GM04504 (cell line): ENCODE measurements around the gene COPS8.

Source experiments
- DNase-seq: peaks from one replicate; pipeline ENCODE4 v3.0.0-alpha.2; 2012; ENCODE audit warnings: low read depth

Gene COPS8

DNA sequence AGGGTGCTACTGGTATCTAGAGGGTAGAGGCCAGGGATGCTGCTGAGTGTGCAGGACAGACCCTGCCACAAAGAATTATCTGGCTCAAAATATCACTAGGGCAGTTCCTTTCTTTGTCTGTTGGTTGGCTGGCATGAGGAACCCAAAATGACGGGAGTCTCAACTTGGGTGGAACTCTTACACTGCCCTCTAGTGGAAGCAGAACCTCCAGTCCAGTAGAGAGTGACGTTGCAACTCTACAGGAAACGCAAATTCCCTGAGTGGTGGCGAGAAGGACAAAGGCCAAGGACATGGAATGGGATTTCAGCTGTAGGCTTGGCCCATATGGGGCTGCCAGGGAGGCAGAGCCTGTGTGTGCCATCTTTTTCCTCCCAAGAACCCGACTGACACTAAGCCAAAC is 47.1 kb downstream of the COPS8 start:
- DNase-seq = no peak

GRCh38 chr2:237134321-237135230 is 48.9 kb downstream of the COPS8 start:
- no peak for DNase-seq

- no peak for DNase-seq
These were observed 51.1 kb downstream of the COPS8 start for GRCh38 chr2:237136824-237137223.

DNA sequence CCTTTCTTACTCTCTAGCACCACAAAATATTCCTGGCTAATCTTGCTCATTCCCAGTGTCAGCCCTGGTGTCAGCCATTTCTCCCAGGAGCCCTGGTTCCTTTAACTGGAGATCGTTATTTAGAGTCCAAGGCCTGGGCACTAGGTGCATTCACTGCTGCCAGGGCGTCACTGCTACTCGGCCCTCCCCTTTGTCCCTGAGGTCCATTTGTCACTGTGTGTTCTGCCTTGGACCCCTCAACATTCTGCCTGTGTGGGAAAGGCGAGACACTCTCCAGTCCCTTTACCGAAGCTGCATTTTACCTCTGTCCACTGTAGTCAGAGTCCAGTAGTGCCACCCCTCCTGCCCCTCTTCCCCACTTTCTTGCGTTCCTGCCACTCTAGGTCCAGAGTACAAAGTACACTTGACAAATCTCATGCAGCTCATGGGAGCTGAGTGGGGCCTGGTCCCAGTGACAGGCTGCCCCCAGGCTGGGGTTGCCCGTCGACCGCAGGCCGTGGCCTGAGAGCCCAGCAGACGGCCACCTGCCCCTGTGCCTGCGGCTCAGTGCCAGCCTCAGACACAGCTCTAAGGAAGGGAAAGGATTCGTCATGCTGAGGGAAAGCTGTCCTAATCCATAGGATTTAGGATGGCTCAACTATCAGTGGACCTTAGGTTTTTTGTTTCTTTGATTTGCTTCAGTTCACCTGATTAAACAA is 52.1 kb downstream of the COPS8 start:
- DNase-seq = no peak

DNA sequence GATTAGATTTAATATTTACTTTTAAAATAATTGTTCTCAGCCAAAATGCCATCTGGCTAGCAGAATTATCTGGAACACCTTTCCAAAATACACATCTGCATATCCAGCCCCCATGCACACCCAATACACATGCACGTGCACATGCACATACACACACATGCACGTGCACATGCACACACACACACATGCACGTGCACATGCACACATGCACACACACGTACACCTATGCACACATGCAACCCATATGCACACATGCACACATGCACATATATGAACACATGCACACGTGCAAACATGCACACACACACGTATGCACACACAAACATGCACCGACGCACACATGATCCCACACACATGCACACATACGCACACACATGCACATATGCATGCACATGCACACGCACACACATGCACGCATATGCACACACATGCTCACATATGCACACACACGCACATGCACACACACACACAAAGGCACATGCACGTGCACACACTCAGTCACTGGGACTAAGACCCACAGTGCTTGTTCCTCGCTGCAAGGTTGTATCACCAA is 53.5 kb downstream of the COPS8 start:
- no peak for DNase-seq

DNA sequence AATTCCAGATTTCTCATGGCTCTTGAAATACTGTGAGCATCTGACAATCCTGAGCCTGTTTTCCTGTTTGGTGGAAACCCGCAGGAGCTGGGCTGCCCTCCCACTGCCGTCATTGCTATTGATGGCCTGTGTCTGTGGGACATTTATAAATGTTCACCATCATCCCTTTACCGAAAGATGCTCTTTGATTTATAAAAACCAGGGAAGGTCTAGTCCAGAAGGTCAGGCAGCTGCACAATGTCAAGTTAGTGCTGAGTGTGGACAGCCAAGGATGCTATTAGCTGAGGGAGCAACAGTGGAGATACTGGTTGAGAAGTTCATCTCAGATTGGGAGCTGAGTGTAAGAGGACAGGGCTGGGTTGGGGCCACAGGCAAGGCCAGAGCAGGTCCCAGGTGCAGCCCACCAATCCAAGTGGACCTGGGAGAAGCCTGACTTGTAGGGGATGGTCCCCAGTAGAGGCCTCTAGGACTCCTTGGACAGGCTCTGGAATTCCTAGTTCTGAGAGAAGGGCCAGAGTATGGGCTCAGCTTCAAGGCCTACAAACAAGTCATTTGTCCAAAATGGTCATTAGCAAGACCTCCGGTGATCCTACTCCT is 55.1 kb downstream of the COPS8 start:
- DNase-seq = no peak

DNA sequence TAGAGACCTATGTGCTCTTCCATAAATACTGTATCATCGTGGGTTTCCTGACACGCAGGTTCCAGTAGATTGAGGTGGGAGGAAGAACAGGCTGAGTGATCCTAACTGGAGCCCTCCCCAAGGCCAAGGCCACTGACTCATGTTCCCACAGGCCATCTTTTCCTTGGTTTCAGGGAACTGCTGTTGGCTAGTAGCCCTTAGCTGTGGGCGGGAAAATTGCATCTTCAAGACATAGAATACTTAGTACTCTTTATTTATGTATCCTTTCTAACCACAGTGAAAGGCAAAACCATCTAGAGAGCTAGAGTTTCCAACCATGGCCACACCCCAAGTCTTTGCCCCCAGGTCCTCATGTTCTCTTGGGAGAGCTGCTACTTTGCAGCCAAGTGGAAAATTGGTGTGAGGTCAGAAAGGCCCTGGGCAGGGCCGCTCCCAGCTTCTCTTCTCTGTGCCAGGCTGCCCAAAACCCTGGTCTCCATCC is 55.9 kb downstream of the COPS8 start:
- DNase-seq = peak; percentile 69

GRCh38 chr2:237143118-237143517 is 57.4 kb downstream of the COPS8 start:
- DNase-seq = no peak

- peak; percentile 57 for DNase-seq
These were observed 58.2 kb downstream of the COPS8 start for GRCh38 chr2:237143676-237144440.

GRCh38 chr2:237144516-237144915 is 58.8 kb downstream of the COPS8 start:
- DNase-seq = no peak

DNA sequence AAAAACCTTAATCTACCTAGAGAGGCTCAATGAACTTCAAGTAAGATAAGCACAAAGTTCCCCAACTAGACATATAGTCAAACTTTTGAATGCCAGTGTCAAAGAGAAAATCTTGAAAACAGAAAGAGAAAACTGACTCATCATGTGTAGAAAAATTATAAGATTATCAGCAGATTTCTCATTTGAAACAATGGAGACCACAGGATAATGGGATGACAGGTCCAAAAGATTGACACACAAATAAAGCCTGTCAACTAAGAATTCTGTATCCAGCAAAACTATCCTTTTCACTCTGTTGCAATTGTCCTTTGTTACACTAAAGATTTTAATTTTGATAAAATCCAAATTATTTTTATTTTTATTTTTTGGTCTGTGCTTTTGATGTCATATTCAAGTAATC is 61.6 kb downstream of the COPS8 start:
- DNase-seq = no peak

DNA sequence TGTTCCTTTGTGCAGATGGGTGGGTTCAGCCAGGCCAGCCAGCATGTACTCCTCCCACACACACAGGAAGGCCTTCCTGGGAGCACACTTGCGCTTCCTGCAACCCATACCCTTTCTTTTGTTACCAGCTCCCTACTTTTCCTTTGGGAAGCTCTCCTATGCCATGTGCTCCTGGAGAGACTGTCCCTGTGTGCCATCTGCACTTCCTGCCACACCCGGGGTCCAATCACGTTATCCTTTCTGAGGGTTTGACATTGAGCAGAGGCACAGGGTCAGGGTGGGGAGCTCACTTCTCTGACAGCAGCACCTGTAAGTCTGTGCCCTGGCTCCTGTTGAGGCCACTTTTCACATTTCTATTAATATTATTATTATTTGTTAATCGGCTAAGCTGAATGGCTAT is 62.9 kb downstream of the COPS8 start:
- DNase-seq = no peak

- no peak for DNase-seq
These were observed 63.7 kb downstream of the COPS8 start for GRCh38 chr2:237149425-237149824.
